Suprapubic skin (tissue), 4 donors: ENCODE data around the gene RAD9A.

Source experiments
- POLR2A ChIP-seq, 2 donors: fragments of 450-650 bp; IDR thresholded peaks; one replicate each; pipeline ENCODE4 v1.6.1; 2017; ENCODE audit warnings: antibody characterized with exemption in 2 of 2, mild to moderate bottlenecking in 2 of 2, moderate library complexity in 2 of 2
- POLR2AphosphoS5 ChIP-seq, 3 donors: sonication (generic); formaldehyde crosslinking; IDR thresholded peaks; one replicate each; pipeline ENCODE4 v1.6.1; 2017; ENCODE audit warnings: antibody characterized with exemption in 3 of 3
- TF ChIP-seq, protein P1 (sequence below), 2 donors: fragments of 200-600 bp in 1 of 2; fragments of 450-650 bp in 1 of 2; sonication (generic) in 1 of 2; IDR thresholded peaks; one replicate each; pipeline ENCODE4 v1.5.1; 2016 to 2019; ENCODE audit warnings: antibody characterized with exemption in 2 of 2, mild to moderate bottlenecking in 1 of 2, moderate library complexity in 1 of 2

DNA sequence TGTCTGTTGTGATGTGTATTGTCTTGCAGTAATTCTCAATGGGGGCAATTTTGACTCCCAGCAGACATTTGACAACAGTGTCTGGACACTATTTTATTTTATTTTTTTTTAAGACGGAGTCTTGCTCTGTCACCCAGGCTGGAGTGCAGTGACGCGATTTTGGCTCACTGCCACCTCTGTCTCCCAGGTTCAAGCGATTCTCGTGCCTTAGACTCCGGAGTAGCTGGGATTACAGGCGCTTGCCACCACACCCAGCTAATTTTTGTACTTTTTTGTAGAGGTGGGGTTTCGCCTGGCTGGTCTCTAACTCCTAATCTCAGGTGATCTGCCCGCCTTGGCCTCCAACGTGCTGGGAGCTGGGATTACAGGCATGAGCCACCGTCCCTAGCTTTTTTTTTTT is 37.9 kb downstream of the RAD9A start:
- TF ChIP-seq, protein P1, sequence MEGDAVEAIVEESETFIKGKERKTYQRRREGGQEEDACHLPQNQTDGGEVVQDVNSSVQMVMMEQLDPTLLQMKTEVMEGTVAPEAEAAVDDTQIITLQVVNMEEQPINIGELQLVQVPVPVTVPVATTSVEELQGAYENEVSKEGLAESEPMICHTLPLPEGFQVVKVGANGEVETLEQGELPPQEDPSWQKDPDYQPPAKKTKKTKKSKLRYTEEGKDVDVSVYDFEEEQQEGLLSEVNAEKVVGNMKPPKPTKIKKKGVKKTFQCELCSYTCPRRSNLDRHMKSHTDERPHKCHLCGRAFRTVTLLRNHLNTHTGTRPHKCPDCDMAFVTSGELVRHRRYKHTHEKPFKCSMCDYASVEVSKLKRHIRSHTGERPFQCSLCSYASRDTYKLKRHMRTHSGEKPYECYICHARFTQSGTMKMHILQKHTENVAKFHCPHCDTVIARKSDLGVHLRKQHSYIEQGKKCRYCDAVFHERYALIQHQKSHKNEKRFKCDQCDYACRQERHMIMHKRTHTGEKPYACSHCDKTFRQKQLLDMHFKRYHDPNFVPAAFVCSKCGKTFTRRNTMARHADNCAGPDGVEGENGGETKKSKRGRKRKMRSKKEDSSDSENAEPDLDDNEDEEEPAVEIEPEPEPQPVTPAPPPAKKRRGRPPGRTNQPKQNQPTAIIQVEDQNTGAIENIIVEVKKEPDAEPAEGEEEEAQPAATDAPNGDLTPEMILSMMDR (IDR thresholded peaks at IDR 0.05): no peak
- TF ChIP-seq POLR2A (IDR thresholded peaks at IDR 0.05): no peak
- TF ChIP-seq POLR2AphosphoS5 (IDR thresholded peaks at IDR 0.05): no peak
